Renal cortical epithelial cell (primary cell): ENCODE measurements around the gene FSTL3. TPM values are rescaled to one million over a fixed set of nuclear protein-coding genes. Genes with fewer than 3 reads are reported as not detected.
"Not testable (repeated sequence)": the region's sequence is repeated elsewhere in the genome, so short reads cannot be mapped to it uniquely, and the experiment has no call there.

Experiments
- DNase-seq: peaks from one replicate; pipeline ENCODE4 v3.0.0-alpha.2; 2011; ENCODE audit warnings: low read depth
- total RNA-seq: library from RNA; depleted of rRNA; stranded (reverse); fragments of >200 nt; gene quantifications from 2 replicates; pipeline ENCODE4 v1.2.3, GENCODE V29; 2014

FSTL3 gene
- 374 and 526 TPM in 2 replicates for total RNA-seq

GRCh38 chr19:676339-677105, at the start of gene FSTL3:
Gene FSTL3 (plus strand): TSS chr19:676392. CDS start chr19:676424, 32 bp downstream.
- no peak for DNase-seq

GRCh38 chr19:626566-626965, 49.6 kb upstream of the FSTL3 start:
- not testable (repeated sequence) for DNase-seq

- DNase-seq: no peak
These were observed 48.0 kb upstream of the FSTL3 start for GRCh38 chr19:628168-628567.

DNA sequence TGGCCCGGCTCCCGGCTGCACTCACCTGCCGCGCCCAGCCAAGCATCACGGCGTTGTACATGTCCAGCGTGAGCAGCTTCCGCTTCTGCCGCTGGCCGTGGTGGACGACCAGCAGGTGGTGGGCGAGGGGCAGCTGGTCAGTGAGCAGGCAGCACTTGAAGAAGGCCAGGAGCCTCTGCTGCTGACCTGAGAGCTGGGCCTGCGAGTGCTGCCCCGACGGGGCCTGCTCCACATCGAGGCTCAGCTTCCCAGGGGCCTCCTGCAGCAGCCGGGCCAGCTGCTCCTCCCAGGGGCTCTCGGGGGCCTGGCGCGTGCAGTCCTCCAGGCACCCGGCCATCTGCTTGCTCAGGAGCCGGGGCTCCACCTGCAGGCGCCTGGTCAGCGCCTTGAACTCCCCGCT, 46.7 kb upstream of the FSTL3 start:
- DNase-seq: not testable (repeated sequence)

GRCh38 chr19:629961-630714, 46.1 kb upstream of the FSTL3 start:
- no peak for DNase-seq

DNA sequence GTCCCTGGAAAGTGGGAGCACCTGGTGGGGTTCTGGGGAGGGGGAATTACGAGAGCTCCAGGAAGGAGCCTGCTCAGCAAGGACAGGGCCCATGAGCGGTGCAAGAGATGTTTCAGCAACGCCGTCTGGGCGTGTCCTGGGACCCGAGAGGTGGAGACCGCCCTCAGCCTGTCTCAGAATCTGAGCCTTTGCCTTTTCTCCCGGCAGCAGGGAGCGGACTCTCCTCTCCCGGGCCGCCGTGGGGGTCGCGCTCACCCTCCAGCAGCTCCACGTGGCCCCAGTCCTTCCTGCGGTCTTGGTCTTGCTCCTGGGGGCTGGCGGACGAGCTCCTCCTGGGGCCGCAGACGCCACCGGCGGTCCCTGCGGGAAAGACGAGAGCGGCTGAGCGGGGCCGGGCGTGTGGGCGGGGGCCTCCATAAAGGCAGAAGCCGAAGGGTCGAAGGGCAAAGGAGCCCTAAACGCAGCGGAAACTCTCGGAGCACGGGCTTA, 43.6 kb upstream of the FSTL3 start:
- DNase-seq: peak; percentile 15

DNA sequence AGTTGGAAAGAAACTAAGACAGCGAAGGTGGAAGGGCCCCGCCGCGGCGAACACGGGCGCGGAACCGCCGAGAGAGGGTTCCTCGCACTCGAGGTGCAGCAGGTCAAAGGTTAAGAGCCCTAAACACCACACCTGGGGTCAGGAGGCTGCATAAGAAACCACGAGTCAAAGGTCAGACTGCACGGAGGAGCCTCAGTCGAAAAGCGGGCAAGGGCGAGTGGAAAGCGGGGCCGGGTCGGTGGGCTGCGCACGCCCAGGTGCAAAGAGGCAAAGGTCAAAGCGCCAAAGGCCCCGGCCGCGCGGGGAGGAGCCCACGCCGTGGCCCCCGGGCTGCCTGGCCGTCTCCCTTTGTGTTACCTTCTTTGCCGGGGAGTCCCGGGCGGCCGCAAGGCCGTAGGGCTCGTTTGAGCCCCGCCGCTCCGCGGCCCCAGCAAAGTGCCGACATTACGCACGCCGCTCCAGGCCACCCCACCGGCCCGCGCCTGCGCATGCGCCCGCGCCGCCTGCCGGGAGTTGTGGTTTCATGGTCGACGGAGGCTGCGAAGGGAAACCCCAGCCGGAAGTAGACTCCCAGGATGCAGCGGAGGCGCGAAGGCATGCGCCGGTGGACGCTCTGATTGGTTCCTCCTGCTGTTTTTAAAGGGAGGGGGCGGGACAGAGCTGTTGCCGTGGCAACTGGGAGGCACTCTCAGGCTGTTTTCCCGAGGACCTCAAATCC, 43.0 kb upstream of the FSTL3 start, which contains the start of gene POLRMT:
POLRMT (minus strand) TSS at position 470 of the 718 bp plus-strand sequence; CDS start at position 445, 25 bp downstream.
- peak; percentile 96 for DNase-seq

- peak; percentile 2 for DNase-seq
These were observed 42.2 kb upstream of the FSTL3 start for GRCh38 chr19:633786-634639.

- no peak for DNase-seq
These were observed 41.1 kb upstream of the FSTL3 start for GRCh38 chr19:634975-635652.

GRCh38 chr19:638906-639252, 37.3 kb upstream of the FSTL3 start:
- DNase-seq: no peak

DNA sequence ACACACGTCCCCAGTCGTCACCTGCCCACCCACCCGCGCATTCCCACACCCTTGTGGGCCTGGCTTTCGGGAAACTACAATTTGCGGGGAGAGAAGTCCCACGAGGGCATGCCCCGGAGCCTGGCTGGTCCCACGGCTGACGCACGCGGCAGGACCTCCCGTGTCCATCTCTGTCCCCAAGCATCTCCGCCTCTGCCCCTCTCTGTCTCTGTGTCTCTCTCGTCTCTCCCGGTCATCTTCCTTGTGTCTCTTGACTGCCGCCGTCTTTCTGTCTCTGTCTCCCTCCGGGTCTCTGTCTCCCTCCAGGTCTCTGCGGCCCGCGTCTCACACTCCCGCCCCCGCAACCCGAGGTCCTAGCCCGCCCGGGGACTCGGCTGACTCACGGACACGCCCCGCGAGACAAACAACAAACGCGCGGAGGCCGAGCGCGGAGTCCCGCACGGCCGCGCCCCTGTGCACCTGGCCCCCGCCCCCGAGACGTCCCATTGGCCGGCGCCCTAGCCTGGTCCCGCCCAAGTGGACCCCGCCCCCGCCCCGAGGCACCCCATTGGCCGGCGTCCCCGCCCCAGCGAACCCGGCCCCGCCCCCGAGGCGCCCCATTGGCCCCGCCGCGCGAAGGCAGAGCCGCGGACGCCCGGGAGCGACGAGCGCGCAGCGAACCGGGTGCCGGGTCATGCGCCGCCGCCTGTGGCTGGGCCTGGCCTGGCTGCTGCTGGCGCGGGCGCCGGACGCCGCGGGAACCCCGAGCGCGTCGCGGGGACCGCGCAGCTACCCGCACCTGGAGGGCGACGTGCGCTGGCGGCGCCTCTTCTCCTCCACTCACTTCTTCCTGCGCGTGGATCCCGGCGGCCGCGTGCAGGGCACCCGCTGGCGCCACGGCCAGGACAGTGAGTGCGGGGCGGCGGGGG, 36.7 kb upstream of the FSTL3 start, which contains the start of gene FGF22:
FGF22 (plus strand) TSS at position 627 of the 908 bp plus-strand sequence; CDS start at position 674, 47 bp downstream.
- DNase-seq: peak; percentile 51

- no peak for DNase-seq
These were observed 36.0 kb upstream of the FSTL3 start for GRCh38 chr19:640161-640558.

DNA sequence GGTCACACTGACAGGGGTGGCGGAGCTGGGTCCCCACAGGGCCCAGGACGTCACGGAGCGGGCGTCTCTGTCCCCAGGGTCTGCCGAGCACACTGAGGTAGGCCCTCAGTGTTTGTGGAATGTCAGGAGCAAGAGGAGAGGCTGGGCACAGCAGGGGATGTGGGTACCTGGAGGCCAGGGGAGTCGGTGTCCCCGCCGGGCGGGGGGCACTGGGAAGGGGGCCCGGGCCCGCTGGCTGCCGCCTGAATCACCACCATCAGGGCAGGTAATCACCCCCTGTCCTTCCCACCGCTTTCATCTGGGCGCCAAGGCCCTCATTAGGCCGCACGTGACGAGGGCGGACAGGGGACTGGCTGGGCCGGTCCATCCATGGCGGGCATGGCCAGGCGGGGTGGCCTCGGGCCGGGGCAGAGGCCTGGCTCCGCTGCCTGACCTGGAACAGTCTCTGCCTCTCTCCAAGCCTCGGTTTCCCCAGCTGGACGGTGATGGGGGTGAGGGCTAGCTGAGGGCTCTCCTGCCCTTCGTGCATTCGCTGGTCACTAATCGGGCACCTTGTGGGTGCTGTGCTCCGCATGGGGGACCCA, 35.5 kb upstream of the FSTL3 start:
- DNase-seq: no peak

- no peak for DNase-seq
These were observed 34.5 kb upstream of the FSTL3 start for GRCh38 chr19:641702-642101.

GRCh38 chr19:642767-643727, 33.1 kb upstream of the FSTL3 start:
- no peak for DNase-seq

- no peak for DNase-seq
These were observed 32.5 kb upstream of the FSTL3 start for GRCh38 chr19:643736-644135.

DNA sequence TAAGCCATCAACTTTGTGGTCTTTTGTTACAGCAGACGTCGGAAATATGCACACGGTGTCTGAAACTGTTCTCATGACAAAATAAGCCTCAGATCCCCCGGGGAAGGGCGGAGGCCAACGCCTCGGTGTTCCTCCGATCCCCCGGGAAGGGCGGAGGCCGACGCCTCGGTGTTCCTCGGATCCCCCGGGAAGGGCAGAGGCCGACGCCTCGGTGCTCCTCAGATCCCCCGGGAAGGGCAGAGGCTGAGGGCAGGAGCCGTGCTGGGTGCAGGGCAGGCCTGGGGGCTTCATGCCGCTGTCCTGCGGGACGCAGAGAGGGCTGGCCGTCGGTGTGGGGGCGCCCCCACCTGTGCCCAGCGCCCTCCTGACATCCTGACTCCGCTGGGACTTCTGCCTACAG, 31.8 kb upstream of the FSTL3 start:
- DNase-seq: no peak

GRCh38 chr19:644789-645188, 31.4 kb upstream of the FSTL3 start:
- no peak for DNase-seq
